Stimulated activated CD8-positive, alpha-beta memory T cell treated with anti-CD3 and anti-CD28 coated beads, Interleukin-4, amount 100 ng/mL, for 48 hours (primary cell): ENCODE data around the gene ZNF628.

Source experiments
- DNase-seq: peaks from one replicate; pipeline ENCODE4 v3.0.0-alpha.2; 2020

ZNF628 gene

DNA sequence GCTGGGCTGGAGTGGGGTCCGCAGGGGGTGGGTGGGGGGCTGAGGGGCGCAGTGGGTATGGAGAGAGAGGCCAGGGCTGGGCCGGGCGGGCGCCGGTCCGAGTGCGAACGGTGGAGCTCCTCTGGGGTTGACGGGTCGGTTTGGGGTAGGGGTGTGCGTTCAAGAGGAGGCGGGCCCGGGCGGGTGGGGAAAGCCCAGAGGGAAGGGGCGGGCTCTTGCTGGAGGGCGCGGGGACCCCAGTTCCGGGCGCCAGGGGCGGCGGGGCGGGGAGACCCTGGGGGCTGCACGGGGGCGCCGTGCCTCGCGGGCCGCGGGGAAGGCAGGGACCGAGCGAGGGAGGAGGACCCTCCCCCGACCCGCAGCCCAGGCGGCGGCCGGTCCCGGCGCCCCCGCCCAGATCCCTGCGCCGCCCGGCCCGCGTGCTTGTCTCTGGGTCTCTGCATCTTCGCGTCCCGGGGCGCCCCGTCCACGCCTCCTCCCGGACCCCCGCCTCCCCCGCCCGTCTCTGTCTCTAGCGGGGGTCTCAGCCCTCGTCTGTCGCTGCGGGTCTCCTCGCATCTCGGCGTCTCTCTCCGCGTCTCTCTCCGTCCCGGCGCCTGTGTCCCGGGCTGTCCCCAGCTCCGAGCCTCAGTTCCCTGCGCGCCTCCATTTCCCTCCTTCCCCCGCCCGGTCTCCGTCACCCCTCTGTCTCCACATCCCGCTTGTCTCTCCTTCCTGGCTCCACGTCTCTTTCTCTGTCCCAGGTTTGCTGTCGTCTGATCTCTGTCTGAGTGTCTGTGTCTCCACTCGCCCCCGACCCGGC lies 25.1 kb upstream of the ZNF628 start:
- no peak for DNase-seq

DNA sequence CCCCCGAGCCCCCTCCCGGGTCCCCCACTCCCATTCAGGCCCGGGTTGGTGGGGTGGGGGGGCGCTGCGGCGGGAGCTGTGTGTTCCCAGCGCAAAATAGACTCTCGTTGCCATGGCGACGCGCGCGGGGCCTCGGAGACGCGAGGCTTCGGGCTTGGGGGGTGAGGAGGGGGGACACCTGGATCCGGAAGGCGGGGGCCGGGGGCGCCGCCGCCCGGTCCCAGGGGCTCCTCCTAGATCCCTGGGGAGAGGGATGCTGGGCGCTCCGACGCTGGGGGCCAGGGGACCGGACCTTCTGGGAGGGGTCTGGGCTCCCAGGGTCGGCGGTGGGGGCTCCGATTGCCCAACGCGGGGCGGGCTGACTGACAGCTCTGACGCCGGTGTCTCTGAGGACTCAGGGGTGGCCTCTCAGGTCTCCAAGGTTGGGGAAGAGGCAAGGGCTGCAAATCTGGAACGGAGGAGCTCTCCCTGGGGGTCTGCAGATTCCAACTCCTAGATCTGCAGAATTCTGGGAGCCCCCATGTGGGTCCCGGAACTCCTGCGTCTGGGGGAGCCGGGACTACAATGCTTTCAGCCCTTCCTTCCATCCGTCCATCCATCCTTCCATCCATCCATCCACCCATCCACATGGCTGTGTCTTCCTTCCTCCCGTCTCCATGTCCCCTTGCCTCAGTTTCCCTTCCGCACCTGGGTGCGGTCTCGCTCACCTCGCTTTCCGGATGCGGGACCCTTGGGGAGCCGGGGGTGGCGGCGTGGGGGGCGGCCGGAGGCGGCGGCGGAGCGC lies 24.3 kb upstream of the ZNF628 start:
- no peak for DNase-seq

DNA sequence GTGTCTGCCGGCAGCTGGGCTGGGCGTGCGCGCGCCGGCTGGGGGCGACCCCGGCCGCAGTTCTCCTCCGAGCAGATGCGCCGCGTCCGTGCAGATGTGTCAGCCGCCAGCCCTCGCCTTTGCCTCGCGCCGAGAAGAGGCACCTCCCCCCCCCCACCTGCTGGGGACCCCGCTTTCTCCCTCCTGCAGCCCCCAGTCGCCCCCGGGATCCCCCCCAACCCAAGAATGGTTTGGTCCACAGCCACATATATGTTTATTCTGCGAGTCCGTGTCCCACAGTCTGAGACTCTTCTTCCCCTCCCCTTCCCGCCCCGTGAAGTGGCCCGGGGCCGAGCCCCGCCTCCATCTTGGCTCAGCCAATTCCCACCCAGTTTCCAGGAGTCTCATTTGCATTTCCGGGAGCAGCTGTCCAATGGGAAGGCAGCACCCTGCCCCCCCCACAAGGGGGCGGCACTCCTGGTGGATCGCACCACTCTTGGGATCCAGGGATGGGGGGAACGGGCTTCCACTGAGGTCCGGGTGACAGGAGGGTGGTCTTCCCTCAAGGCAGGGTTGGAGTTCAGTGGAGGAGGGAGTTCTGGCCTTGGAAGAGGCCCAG lies 23.6 kb upstream of the ZNF628 start:
- peak; percentile 65 for DNase-seq

- DNase-seq = no peak
Measured at GRCh38 chr19:55453511-55454260, 22.7 kb upstream of the ZNF628 start.

DNA sequence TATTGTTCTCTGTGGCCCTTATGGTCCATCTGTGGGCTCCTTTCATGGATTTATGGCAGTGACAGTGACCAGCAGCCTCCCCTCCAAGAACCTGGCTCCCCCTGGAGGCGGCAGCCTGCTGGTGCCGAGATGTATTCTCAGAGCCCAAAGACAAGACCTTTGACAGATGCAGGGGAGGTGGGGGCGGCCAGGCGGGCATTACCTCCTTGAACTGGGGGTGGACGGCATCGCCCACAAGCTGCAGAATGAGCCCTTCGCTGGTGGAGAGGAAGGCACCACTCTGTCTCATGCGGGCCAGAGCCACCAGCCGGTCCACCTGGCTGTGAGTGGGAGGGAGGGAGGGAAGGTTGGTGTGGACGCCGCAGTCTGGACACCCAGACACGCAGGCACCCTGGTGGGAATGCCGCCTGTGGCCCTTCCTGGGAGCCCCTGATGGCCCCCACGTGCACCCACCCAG lies 21.6 kb upstream of the ZNF628 start:
- DNase-seq = peak; percentile 71

- no peak for DNase-seq
Measured at GRCh38 chr19:55455576-55456235, 20.7 kb upstream of the ZNF628 start.

GRCh38 chr19:55456347-55456746 lies 20.1 kb upstream of the ZNF628 start:
- DNase-seq = no peak

DNA sequence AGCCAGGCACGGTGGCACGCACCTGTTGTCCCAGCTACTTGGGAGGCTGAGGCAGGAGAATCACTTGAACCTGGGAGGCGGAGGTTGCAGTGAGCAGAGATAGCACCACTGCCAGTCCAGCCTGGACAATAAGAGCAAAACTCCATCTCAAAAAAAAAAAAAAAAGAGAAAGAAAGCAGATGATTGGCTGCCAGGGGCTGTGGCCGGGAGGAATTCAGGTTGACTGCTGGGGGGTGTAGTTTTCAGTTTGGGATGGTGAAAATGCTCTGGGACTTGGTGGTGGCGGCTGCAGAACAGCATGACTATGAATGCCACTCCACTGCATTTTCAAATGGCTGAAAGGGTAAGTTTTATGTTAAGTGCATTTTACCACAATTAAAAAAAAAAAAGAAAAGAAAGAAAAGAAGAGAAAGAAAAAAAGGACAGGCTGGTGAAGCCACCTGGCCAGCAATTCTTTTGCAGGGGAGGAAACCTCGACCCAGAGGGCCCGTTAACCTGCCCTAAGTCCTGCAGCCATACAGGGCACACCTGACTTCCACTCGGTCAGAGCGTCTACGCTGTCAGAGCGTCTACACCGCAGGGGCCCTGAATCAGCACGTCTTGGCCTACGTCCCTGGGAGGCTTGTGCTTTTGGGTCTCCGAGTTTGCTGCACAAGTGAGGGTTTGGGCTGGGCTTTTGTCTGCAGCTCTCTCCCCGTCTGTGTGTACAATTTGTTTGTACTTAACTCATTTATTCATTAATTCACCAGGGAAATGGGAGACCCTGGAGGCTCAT lies 18.5 kb upstream of the ZNF628 start:
- DNase-seq = no peak

- DNase-seq = no peak
Measured at GRCh38 chr19:55459551-55459949, 16.9 kb upstream of the ZNF628 start.

- DNase-seq = no peak
Measured at GRCh38 chr19:55459950-55460657, 16.3 kb upstream of the ZNF628 start.

GRCh38 chr19:55460670-55461258 lies 15.7 kb upstream of the ZNF628 start:
- peak; percentile 69 for DNase-seq

GRCh38 chr19:55461259-55461973 lies 15.0 kb upstream of the ZNF628 start, which contains the start of gene ISOC2:
Gene ISOC2, minus strand, starts transcription at chr19:55461642. Its CDS starts 5,156 bp downstream, at chr19:55456486.
- peak; percentile 100 for DNase-seq

GRCh38 chr19:55461974-55462626 lies 14.3 kb upstream of the ZNF628 start:
- DNase-seq = no peak

DNA sequence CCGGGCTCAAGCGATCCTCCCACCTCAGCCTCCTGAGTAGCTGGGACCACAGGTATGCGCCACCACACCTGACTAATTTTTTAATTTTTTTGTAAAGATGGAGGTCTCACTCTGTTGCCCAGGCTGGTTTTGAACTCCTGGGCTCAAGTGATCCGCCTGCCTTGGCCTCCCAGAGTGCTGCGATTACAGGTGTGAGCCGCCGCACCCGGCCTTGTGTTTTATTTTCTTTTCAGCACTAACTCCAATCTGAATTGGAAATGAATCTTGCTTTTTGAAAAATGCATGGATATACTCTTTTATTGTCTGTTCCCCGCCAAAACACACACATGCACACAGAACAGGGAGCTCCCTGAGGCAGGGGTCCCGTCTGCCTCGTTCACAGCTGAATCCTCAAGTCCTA lies 13.7 kb upstream of the ZNF628 start:
- no peak for DNase-seq

DNA sequence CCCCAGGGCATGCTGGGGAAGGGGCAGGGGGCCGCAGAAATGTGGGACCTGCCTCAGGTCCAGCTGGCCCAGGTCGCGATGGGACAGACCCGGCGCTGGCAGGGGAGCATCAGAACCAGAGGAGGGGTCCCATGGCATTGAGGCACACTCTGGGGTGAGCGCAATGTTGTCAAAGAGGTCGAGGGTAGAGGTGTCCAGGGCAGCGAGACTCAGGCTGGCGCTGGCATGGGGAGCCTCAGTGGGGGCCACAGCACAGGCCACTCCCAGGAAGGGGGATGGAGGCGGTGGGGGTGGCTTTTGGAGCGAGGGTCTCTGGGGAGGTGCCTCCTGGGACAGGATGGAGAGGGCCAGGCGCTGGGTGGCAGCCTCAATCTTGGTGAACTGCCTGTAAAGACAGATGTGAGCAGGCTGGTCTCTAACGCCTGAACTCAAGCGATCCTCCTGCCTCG lies 12.8 kb upstream of the ZNF628 start:
- no peak for DNase-seq

- no peak for DNase-seq
Measured at GRCh38 chr19:55464039-55464661, 12.3 kb upstream of the ZNF628 start.

GRCh38 chr19:55464662-55465054 lies 11.8 kb upstream of the ZNF628 start, which contains the start of gene C19orf85:
Gene C19orf85, minus strand, starts transcription at chr19:55464751. Its CDS starts 197 bp downstream, at chr19:55464554.
- no peak for DNase-seq

DNA sequence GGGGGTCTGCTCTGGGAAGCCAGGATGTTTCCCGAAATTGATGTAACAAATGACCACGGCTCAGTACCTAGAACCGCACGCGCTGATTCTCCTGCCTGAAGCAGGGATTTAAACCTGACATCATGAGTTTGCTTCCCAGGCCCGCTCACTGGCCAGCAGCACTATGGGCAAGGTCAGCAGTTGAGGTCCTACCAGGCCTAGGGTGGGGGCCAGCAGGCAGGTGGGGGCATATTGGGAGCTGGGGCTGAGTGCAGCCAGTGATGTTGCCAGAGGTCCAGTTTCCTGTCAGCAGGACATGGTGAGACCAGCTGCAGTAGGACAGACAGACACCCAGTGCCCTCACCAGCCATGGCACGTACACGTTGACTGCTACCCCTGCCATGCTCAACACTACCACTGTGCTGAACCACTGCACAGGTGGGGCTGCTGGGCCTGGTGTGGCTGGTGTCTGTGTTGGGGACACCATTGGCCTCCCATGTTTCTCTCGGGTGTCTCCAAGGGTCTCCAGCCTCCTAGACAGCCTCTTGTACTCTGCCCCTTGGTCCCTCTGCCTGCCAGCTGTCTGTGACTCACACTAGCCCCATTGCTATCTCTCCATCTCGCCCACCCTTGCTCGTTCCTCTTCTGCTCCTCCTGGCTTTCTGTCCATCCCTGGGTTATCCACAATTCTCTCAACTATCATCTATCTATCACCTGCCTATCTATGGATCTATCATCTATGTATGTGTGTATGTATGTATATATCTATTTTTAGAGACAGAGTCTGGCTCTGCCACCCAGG lies 10.8 kb upstream of the ZNF628 start:
- DNase-seq = no peak
